ENCODE results near the gene MAP3K3. TPM values are rescaled to one million over a fixed set of nuclear protein-coding genes. Genes with fewer than 3 reads are reported as not detected.

Gene MAP3K3
- total RNA-seq, 1 experiment from 2014 or later = 11.4 TPM

- CTCF ChIA-PET = interaction anchor here (1.6 kb wide), 1 partner anchor 154 kb away, joined by 3 read pairs; no protein-coding TSS in a partner anchor
- no peak for DNase-seq
- H3K4me3 Mint-ChIP-seq (ENCODE audit: low read depth, unreplicated experiment) = no peak overlapping the region
- peaks cover 7% of the 10 kb centered on the region for H3K36me3 Mint-ChIP-seq (ENCODE audit: insufficient read depth, unreplicated experiment)
- H3K4me1 Mint-ChIP-seq (ENCODE audit: low read depth, unreplicated experiment) = no peaks in the 10 kb centered on the region
- BruUV-seq (replicated peaks) = no TSS peak
- no peak for TF ChIP-seq CTCF (IDR thresholded peaks at IDR 0.05; ENCODE audit: unreplicated experiment)
- intact Hi-C loops (cut with micrococcal nuclease; ENCODE audit: unreplicated experiment) = no loop called here
- no peak overlapping the region for H3K27ac Mint-ChIP-seq (ENCODE audit: unreplicated experiment)
- H3K27me3 Mint-ChIP-seq (ENCODE audit: unreplicated experiment) = no peaks in the 10 kb centered on the region
- no peaks in the 10 kb centered on the region for H3K9me3 Mint-ChIP-seq (ENCODE audit: low read depth, unreplicated experiment)
These were observed 42.6 kb upstream of the MAP3K3 start for GRCh38 chr17:63579633-63580032.

- no TSS peak for BruUV-seq (replicated peaks)
- H3K27me3 Mint-ChIP-seq (ENCODE audit: unreplicated experiment) = no peaks in the 10 kb centered on the region
- no peaks in the 10 kb centered on the region for H3K4me1 Mint-ChIP-seq (ENCODE audit: low read depth, unreplicated experiment)
- no peak overlapping the region for H3K4me3 Mint-ChIP-seq (ENCODE audit: low read depth, unreplicated experiment)
- peaks cover 15% of the 10 kb centered on the region for H3K36me3 Mint-ChIP-seq (ENCODE audit: insufficient read depth, unreplicated experiment)
- no peak overlapping the region for H3K27ac Mint-ChIP-seq (ENCODE audit: unreplicated experiment)
- H3K9me3 Mint-ChIP-seq (ENCODE audit: low read depth, unreplicated experiment) = no peaks in the 10 kb centered on the region
- CTCF ChIA-PET = no interaction called here
- DNase-seq = no peak
- intact Hi-C loops (cut with micrococcal nuclease; ENCODE audit: unreplicated experiment) = no loop called here
- no peak for TF ChIP-seq CTCF (IDR thresholded peaks at IDR 0.05; ENCODE audit: unreplicated experiment)
These were observed 34.4 kb upstream of the MAP3K3 start for GRCh38 chr17:63587770-63588169.

- H3K9me3 Mint-ChIP-seq (ENCODE audit: low read depth, unreplicated experiment) = no peaks in the 10 kb centered on the region
- no peak overlapping the region for H3K4me3 Mint-ChIP-seq (ENCODE audit: low read depth, unreplicated experiment)
- H3K36me3 Mint-ChIP-seq (ENCODE audit: insufficient read depth, unreplicated experiment) = peaks cover 15% of the 10 kb centered on the region
- TF ChIP-seq CTCF (IDR thresholded peaks at IDR 0.05; ENCODE audit: unreplicated experiment) = no peak
- CTCF ChIA-PET = no interaction called here
- no peaks in the 10 kb centered on the region for H3K4me1 Mint-ChIP-seq (ENCODE audit: low read depth, unreplicated experiment)
- no peak for DNase-seq
- intact Hi-C loops (cut with micrococcal nuclease; ENCODE audit: unreplicated experiment) = no loop called here
- no peak overlapping the region for H3K27ac Mint-ChIP-seq (ENCODE audit: unreplicated experiment)
- no peaks in the 10 kb centered on the region for H3K27me3 Mint-ChIP-seq (ENCODE audit: unreplicated experiment)
- BruUV-seq (replicated peaks) = no TSS peak
These were observed 33.4 kb upstream of the MAP3K3 start for GRCh38 chr17:63588797-63589196.

GRCh38 chr17:63589646-63590045 is 32.6 kb upstream of the MAP3K3 start:
- BruUV-seq (replicated peaks) = no TSS peak
- Mint-ChIP-seq H3K4me1 (ENCODE audit: low read depth, unreplicated experiment) (no peaks in the 10 kb centered on the region), H3K9me3 (ENCODE audit: low read depth, unreplicated experiment) (no peaks in the 10 kb centered on the region), H3K27ac (ENCODE audit: unreplicated experiment) (no peak overlapping the region), H3K4me3 (ENCODE audit: low read depth, unreplicated experiment) (no peak overlapping the region), H3K36me3 (ENCODE audit: insufficient read depth, unreplicated experiment) (peaks cover 15% of the 10 kb centered on the region), H3K27me3 (ENCODE audit: unreplicated experiment) (no peaks in the 10 kb centered on the region)
- CTCF ChIA-PET = no interaction called here
- DNase-seq = no peak
- intact Hi-C loops (cut with micrococcal nuclease; ENCODE audit: unreplicated experiment) = no loop called here
- no peak for TF ChIP-seq CTCF (IDR thresholded peaks at IDR 0.05; ENCODE audit: unreplicated experiment)

All from Calu3 (cell line).